Stimulated activated CD8-positive, alpha-beta memory T cell treated with anti-CD3 and anti-CD28 coated beads, Interleukin-2, amount 100 ng/mL, for 1 hour (primary cell): ENCODE data around the gene CLCNKB.

Experiments used
- DNase-seq, 2 donors: peaks; one replicate each; pipeline ENCODE4 v3.0.0-alpha.2; 2020; ENCODE audit warnings: low read depth in 2 of 2

Gene CLCNKB

GRCh38 chr1:16076031-16076864 is 32.7 kb downstream of the CLCNKB start:
- DNase-seq = no peak

- no peak for DNase-seq
Measured at GRCh38 chr1:16076865-16077238, 33.3 kb downstream of the CLCNKB start.

- no peak for DNase-seq
Measured at GRCh38 chr1:16077406-16078245, 34.0 kb downstream of the CLCNKB start.

GRCh38 chr1:16078925-16079656 is 35.5 kb downstream of the CLCNKB start:
- DNase-seq = peak; percentile 46 to 48

- no peak for DNase-seq
Measured at GRCh38 chr1:16080422-16081150, 37.0 kb downstream of the CLCNKB start.

GRCh38 chr1:16081636-16082035 is 38.1 kb downstream of the CLCNKB start:
- DNase-seq = no peak

GRCh38 chr1:16082283-16083038 is 38.9 kb downstream of the CLCNKB start:
- DNase-seq = peak in 1 of 2 donors; percentile 35

- DNase-seq = no peak
Measured at GRCh38 chr1:16083486-16083885, 39.9 kb downstream of the CLCNKB start.

GRCh38 chr1:16085522-16085921 is 41.9 kb downstream of the CLCNKB start:
- no peak for DNase-seq

GRCh38 chr1:16087733-16088132 is 44.2 kb downstream of the CLCNKB start:
- no peak for DNase-seq

GRCh38 chr1:16088351-16088911 is 44.8 kb downstream of the CLCNKB start:
- DNase-seq = no peak

GRCh38 chr1:16088996-16089395 is 45.4 kb downstream of the CLCNKB start:
- DNase-seq = no peak

- DNase-seq = no peak
Measured at GRCh38 chr1:16090076-16090826, 46.7 kb downstream of the CLCNKB start.

- no peak for DNase-seq
Measured at GRCh38 chr1:16091296-16091695, 47.7 kb downstream of the CLCNKB start.

GRCh38 chr1:16092097-16092922 is 48.7 kb downstream of the CLCNKB start:
- no peak for DNase-seq

GRCh38 chr1:16092923-16093511 is 49.4 kb downstream of the CLCNKB start:
- no peak for DNase-seq

- no peak for DNase-seq
Measured at GRCh38 chr1:16093611-16094010, 50.0 kb downstream of the CLCNKB start.

- DNase-seq = no peak
Measured at GRCh38 chr1:16094453-16095158, 51.0 kb downstream of the CLCNKB start.
